K562 (cell line): ENCODE measurements around the gene ENO2. TPM values are rescaled to one million over a fixed set of nuclear protein-coding genes. Genes with fewer than 3 reads are reported as not detected.
"Not testable (repeated sequence)": the region's sequence is repeated elsewhere in the genome, so short reads cannot be mapped to it uniquely, and the experiment has no call there.

ENCODE experiments used
- ATAC-seq: fragments of 200-7000 bp; cut with Tn5 transposase; 3 replicates; pipeline ENCODE4 v1.9.1; 2020; ENCODE audit warnings: moderate library complexity
- BruUV-seq: library from RNA; stranded (reverse); fragments of 400-500 nt; replicated peaks from 2 replicates; lab custom pipeline; 2021; lab: Mats Ljungman, UMichigan
- CTCF ChIA-PET: fragments of 300-600 bp; formaldehyde crosslinking; extraction: SDS; loops from one replicate; lab custom pipeline; 2021; ENCODE audit warnings: low intra/inter-chr PET ratio; lab: Yijun Ruan, JAX
- POLR2A ChIA-PET: fragments of 300-600, 350-650 bp; sonication (Branson Sonifier 250); formaldehyde crosslinking; extraction: SDS; loops from one replicate; lab custom pipeline; 2021; ENCODE audit warnings: antibody characterized with exemption, inconsistent platforms; lab: Yijun Ruan, JAX
- DNase-seq, 4 experiments: peaks; one replicate each; pipeline versions ENCODE4 v3.0.0 to v3.0.0-alpha.2; 2011 to 2018; ENCODE audit warnings: low spot score in 3 of 4, mixed read lengths in 3 of 4; ENCODE audit errors: extremely low read depth in 1 of 4
- FAIRE-seq: peaks from 2 replicates; lab custom pipeline; 2011; peaks lifted over from hg19 to GRCh38; lab: Jason Lieb, UNC
- H2AFZ ChIP-seq: 2 replicates; pipeline ENCODE4 v1.6.0; 2011; ENCODE audit warnings: low read depth, low read length, control low read depth, inconsistent platforms
- H3K27ac ChIP-seq: fragments of 200-600 bp; 3 replicates; pipeline ENCODE4 v1.8.0; 2011; ENCODE audit warnings: low read depth, mild to moderate bottlenecking, control low read depth, inconsistent platforms, low read length, moderate library complexity, mixed read lengths; ENCODE audit errors: extremely low read depth
- H3K27me3 ChIP-seq, 2 experiments: fragments of 300-600 bp in 1 of 2; 2 replicates in 1 of 2; 3 replicates in 1 of 2; pipeline versions ENCODE4 v1.6.0 to v1.8.0; 2011; ENCODE audit warnings: inconsistent platforms in 2 of 2, low read length in 2 of 2, mild to moderate bottlenecking in 1 of 2, mixed read lengths in 1 of 2, moderate library complexity in 1 of 2; ENCODE audit not compliant: control insufficient read depth in 2 of 2, insufficient read depth in 2 of 2
- H3K36me3 ChIP-seq: fragments of 300-600 bp; 3 replicates; pipeline ENCODE4 v1.8.0; 2011; ENCODE audit warnings: mild to moderate bottlenecking, low read length, inconsistent platforms; ENCODE audit not compliant: control insufficient read depth, insufficient read depth
- H3K4me1 ChIP-seq, 2 experiments: fragments of 200-600 bp in 1 of 2; replicated peaks in 1 of 2; 2 replicates in 1 of 2; 3 replicates in 1 of 2; pipeline versions ENCODE4 v1.5.1 to v1.8.0; 2011; ENCODE audit warnings: inconsistent platforms in 2 of 2, low read length in 2 of 2, mild to moderate bottlenecking in 1 of 2, mixed read lengths in 1 of 2, moderate library complexity in 1 of 2; ENCODE audit not compliant: control insufficient read depth in 2 of 2, insufficient read depth in 2 of 2
- H3K4me2 ChIP-seq: 2 replicates; pipeline ENCODE4 v1.6.1; 2011; ENCODE audit warnings: low read length, control low read depth, inconsistent platforms, mixed read lengths; ENCODE audit not compliant: insufficient read depth
- H3K4me3 ChIP-seq: fragments of 200-600 bp; sonication (generic), shearing (Covaris generic); 2 replicates; pipeline ENCODE4 v1.5.1; 2016; ENCODE audit warnings: control low read depth, inconsistent platforms
- H3K79me2 ChIP-seq: fragments of 200-600 bp; 3 replicates; pipeline ENCODE4 v1.8.0; 2011; ENCODE audit warnings: low read length, inconsistent platforms; ENCODE audit not compliant: control insufficient read depth, insufficient read depth
- H3K9ac ChIP-seq, 2 experiments: 2 replicates each; pipeline versions ENCODE4 v1.6.0 to v1.6.1; 2011; ENCODE audit warnings: low read depth in 2 of 2, low read length in 2 of 2, control low read depth in 1 of 2, inconsistent platforms in 1 of 2, mild to moderate bottlenecking in 1 of 2, mixed read lengths in 1 of 2; ENCODE audit not compliant: insufficient read depth in 1 of 2
- H3K9me1 ChIP-seq: one replicate; pipeline ENCODE4 v1.6.0; 2011; ENCODE audit warnings: inconsistent platforms, mild to moderate bottlenecking, low read length, moderate library complexity; ENCODE audit not compliant: control insufficient read depth, insufficient read depth
- H3K9me3 ChIP-seq: replicated peaks from 2 replicates; pipeline ENCODE4 v1.5.1; 2011; ENCODE audit warnings: low read depth, low read length, inconsistent platforms; ENCODE audit not compliant: control insufficient read depth, insufficient read depth
- H4K20me1 ChIP-seq: replicated peaks from 2 replicates; pipeline ENCODE4 v1.6.1; 2011; ENCODE audit warnings: low read length, inconsistent platforms, mixed read lengths; ENCODE audit not compliant: control insufficient read depth, insufficient read depth
- CTCF ChIP-seq, 3 experiments: IDR thresholded peaks in 2 of 3; conservative IDR thresholded peaks in 1 of 3; 2 replicates each; pipeline ENCODE4 v1.5.1; 2011 to 2012; ENCODE audit warnings: low read length in 3 of 3, mild to moderate bottlenecking in 3 of 3, control low read depth in 2 of 3, improper control_type of control experiment in 1 of 3, inconsistent platforms in 1 of 3, low read depth in 1 of 3, mixed read lengths in 1 of 3, moderate library complexity in 1 of 3; ENCODE audit not compliant: insufficient read depth in 2 of 3
- KDM1A ChIP-seq, 2 experiments: fragments of 450-650 bp; IDR thresholded peaks; 2 replicates each; pipeline ENCODE4 v1.6.1; 2016; ENCODE audit warnings: mild to moderate bottlenecking in 2 of 2
- NCOR1 ChIP-seq: fragments of 450-650 bp; IDR thresholded peaks from 2 replicates; pipeline ENCODE4 v1.6.1; 2016; ENCODE audit warnings: mild to moderate bottlenecking, moderate library complexity
- POLR2AphosphoS5 ChIP-seq: IDR thresholded peaks from 2 replicates; pipeline ENCODE4 v1.6.1; 2011; ENCODE audit warnings: mild to moderate bottlenecking, low read depth, low read length, moderate library complexity; ENCODE audit not compliant: control insufficient read depth, insufficient read depth
- RCOR1 ChIP-seq, 2 experiments: IDR thresholded peaks; 2 replicates each; pipeline ENCODE4 v1.6.1; 2012; ENCODE audit warnings: low read depth in 2 of 2, low read length in 2 of 2, borderline replicate concordance in 1 of 2, improper control_type of control experiment in 1 of 2
- SMC3 ChIP-seq: conservative IDR thresholded peaks from 2 replicates; pipeline ENCODE4 v1.6.1; 2011; ENCODE audit warnings: low read depth, low read length, improper control_type of control experiment; ENCODE audit not compliant: insufficient read depth
- TFAP4 ChIP-seq: sonication (generic); formaldehyde crosslinking; IDR thresholded peaks from 2 replicates; pipeline ENCODE4 v1.8.0; 2022; ENCODE audit warnings: missing genetic modification reagents, mild to moderate bottlenecking, moderate library complexity, borderline replicate concordance
- ZNF639 ChIP-seq, 2 experiments: fragments of 200-800 bp in 1 of 2; sonication (Bioruptor generic) in 1 of 2; sonication (generic) in 1 of 2; formaldehyde crosslinking in 1 of 2; IDR thresholded peaks in 1 of 2; conservative IDR thresholded peaks in 1 of 2; 2 replicates each; pipeline versions ENCODE4 v1.5.0 to v1.6.1; 2016 to 2020; ENCODE audit warnings: missing compliant biosample characterization in 1 of 2, missing genetic modification characterization in 1 of 2, missing genetic modification reagents in 1 of 2
- ZSCAN29 ChIP-seq: fragments of 450-650 bp; IDR thresholded peaks from 2 replicates; pipeline ENCODE4 v1.6.1; 2017
- WGBS: fragments of 100-300 bp; shearing (Covaris generic); methylation state at CpG from one replicate; pipeline ENCODE4 v1.1.6; 2016; ENCODE audit warnings: low coverage, mixed read lengths; ENCODE audit not compliant: insufficient coverage; ENCODE audit errors: missing lambda C conversion rate; 5-methylcytosine and 5-hydroxymethylcytosine counted together
- in situ Hi-C: fragments of 300-500 bp; cut with MboI; formaldehyde crosslinking; loops from 4 replicates; pipeline ENCODE4 v1.15.0; 2018; ENCODE audit warnings: inconsistent platforms, mixed read lengths
- intact Hi-C: fragments of 100-400 bp; cut with micrococcal nuclease; formaldehyde crosslinking; loops from 2 replicates; pipeline ENCODE4 v1.14.2; 2022
- polyA plus RNA-seq, 8 experiments: library from polyadenylated mRNA; depleted of rRNA in 4 of 8; stranded (reverse) in 5 of 8; unstranded in 3 of 8; fragments of >200 nt; fragmentation: Nextera tagmentation in 2 of 8; fragmentation: Illumina TruSeq in 1 of 8; extraction: Ambion mirVana in 2 of 8; extraction: Trizol in 1 of 8; gene quantifications; 2 replicates each; pipeline versions ENCODE4 v1.2.1 to v1.2.3, GENCODE V29; 2011 to 2014; ENCODE audit warnings: inconsistent platforms in 1 of 8, missing spikeins in 1 of 8
- total RNA-seq, 7 experiments: library from RNA; depleted of rRNA in 6 of 7; stranded (reverse); fragments of >200 nt in 6 of 7; fragmentation: Illumina TruSeq in 2 of 7; extraction: Trizol in 2 of 7; gene quantifications; 2 replicates each; pipeline versions ENCODE4 v1.2.1 to v1.2.3, GENCODE V29; 2011 to 2021; ENCODE audit warnings: low replicate concordance in 1 of 7

Gene ENO2
- total and polyA plus RNA-seq, 9 of the 15 experiments (the other 6 are each of a cell fraction or from before 2014, with no cell fraction given) = 10.9 to 43.3 (median 21.0) TPM

GRCh38 chr12:6869049-6870021, 45.0 kb upstream of the ENO2 start (continued):
- TF ChIP-seq CTCF (IDR thresholded peaks at IDR 0.05 in 2 of 3, conservative IDR thresholded peaks at IDR 0.05 in 1 of 3; ENCODE audit: insufficient read depth in 2 of 3, low read depth in 1 of 3, low read length in 3 of 3) (peak; percentile 73 to 77 (median 76)), ZNF639 (CRISPR knock-in tag; conservative IDR thresholded peaks at IDR 0.05 in 1 of 2, IDR thresholded peaks at IDR 0.05 in 1 of 2) (no peak), NCOR1 (0 out of 2 replicates have a peak, but pooled peaks have one; percentile 8), SMC3 (0 out of 2 replicates have a peak, but pooled peaks have one; percentile 7), KDM1A (IDR thresholded peaks at IDR 0.05) (0 out of 4 replicates have a peak, but pooled peaks of 1 of the 2 experiments have one; percentile 15), RCOR1 (IDR thresholded peaks at IDR 0.05; ENCODE audit: borderline replicate concordance in 1 of 2, low read depth in 2 of 2, low read length in 2 of 2) (peak in 1 of 2 experiments; percentile 55; a peak in 1 of 4 replicates), TFAP4 (CRISPR knock-in tag) (peak; percentile 34; the same call in 1 of the 2 replicates), POLR2AphosphoS5 (0 out of 2 replicates have a peak, but pooled peaks have one; percentile 31), ZSCAN29 (no peak)
- TF ChIP-seq, all 486 proteins: peak for 21

- ATAC-seq, H3K9ac ChIP-seq, H2AFZ ChIP-seq, in situ Hi-C loops, H3K27ac ChIP-seq, H3K27me3 ChIP-seq, BruUV-seq, H3K9me3 ChIP-seq, H3K4me2 ChIP-seq, FAIRE-seq, H3K9me1 ChIP-seq, DNase-seq, H3K4me3 ChIP-seq, intact Hi-C loops: not testable (repeated sequence)
- POLR2A ChIA-PET = interaction anchor here (1.1 to 11.3 kb wide), 7 partner anchors 10 to 91 kb away, joined by 3 to 174 read pairs (median 17); partner anchors contain the start of genes C12orf57, CDCA3, RNU7-1 and USP5
- Histone ChIP-seq H3K36me3 (peaks cover 47% of the 10 kb centered on the region), H3K79me2 (peaks cover 64% of the 10 kb centered on the region), H4K20me1 (peaks cover 47% of the 10 kb centered on the region), H3K4me1 (peaks cover 42 to 63% of the 10 kb centered on the region in 2 experiments; a peak in 4 of 5 replicates)
- WGBS = 90% methylated on average over 2 of the region's 4 CpGs
- CTCF ChIA-PET = interaction anchor here (1.3 kb wide), 1 partner anchor 243 kb away, joined by 4 read pairs; no protein-coding TSS in a partner anchor
Observed at GRCh38 chr12:6870304-6870703, 44.1 kb upstream of the ENO2 start.
